Measurements from ENCODE around the gene SSTR1. TPM values are rescaled to one million over a fixed set of nuclear protein-coding genes. Genes with fewer than 3 reads are reported as not detected.

Gene SSTR1
- total RNA-seq, 2 experiments from 2014 or later = not detected

DNA sequence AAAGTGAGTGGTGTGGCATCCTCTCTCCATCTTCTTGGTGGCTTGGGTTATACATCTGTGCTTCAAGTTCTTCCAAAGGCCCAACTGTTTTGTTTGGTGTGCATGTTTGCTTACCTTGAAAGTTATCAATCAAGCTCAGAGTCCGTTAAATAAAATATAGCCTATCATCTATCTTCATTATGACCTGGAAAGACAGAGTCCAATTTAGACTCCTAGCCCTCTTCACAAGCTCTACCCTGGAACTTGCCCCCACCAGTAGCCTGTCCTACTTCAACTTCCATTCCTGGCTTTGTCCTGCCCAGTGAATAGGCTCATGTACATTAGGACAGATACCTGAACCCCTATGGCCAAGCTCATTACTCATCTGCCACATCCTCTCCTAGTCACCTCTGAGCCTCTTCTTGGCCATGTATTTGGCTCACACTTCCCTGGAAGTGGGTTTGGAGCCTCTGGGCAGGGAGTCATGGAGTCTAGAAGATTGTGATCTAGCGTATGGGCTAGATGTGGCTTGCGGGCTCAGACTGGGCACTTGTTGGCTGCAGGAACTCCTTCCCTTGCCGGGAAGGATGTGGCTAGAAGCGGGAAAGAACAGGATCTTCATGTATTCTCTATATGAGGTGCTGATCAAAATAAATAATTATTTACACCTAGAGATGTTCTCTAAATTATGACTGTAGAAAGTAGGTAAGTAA lies 6.4 kb upstream of the SSTR1 start:
- ChIA-PET POLR2A (no interaction called here), CTCF (no interaction called here)

DNA sequence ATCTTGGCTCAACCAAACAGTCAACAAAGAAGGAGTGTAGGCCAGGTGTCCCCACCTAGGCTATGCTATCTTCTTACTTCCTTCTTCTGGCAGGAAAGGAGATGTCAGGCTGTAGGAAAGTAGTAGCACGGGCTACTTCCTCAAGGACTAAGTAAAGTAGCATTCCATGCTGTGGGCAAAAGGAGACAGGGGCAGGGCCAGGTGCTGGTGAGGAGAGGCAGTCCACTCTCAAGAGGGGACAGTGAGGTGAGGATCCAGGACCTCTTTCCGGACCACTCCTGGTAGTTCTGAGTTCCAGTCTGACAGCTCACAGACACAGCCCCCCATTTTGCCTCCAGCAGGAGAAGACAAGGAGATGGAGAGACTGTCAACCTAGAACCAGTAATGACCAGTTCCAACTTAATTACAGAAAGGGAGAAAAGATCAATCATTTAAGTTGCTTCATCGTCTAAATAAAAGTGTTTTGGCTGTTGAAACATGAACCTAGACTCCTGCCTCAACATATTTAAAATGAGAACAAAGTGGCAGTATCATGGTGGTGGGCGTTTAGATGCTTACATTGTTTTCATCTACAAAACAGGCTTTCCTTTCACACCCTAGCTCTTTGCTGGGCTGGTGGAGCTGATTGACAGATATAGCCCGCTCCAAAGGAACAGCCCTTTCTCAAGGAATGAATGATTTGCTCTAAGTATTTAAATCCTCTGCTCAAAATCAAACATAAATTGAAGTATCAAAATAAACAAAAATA lies 5.1 kb upstream of the SSTR1 start:
- ChIA-PET CTCF (no interaction called here), POLR2A (no interaction called here)

DNA sequence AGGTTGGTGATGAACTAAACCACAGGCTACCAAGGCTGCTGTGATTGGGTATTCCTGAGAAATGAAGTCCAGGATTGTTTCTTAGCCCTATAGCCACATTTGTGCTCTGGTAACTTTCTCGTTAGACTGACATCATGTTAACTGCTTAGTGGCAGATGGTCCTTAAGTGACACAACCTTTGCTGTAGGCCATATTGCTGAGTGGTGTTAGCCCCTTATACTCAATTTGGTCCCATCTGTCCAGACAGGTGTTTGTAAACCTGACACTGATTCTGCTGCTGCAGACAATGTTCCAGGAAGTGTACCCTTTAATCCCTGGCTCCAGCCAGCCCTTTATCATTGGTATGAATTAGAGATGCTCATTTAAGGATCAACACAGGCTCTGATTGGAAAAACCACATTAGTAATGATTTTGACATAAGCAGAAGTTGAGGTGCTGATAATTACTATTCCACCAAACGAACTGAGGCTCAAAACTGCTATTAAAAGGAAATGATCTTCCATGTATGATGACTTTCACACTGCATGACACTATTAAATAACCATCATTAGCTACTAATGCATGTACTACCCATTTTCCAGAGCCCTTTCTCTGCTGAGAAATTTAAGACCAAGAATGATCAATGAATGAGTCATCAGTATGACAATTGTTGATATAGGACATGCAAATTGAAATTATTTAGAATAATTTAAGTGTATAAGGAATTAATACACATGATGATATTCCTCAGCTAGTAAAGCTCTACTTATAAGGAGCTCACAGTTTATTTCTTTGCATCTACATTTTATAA lies 3.6 kb upstream of the SSTR1 start:
- CTCF ChIA-PET = no interaction called here

DNA sequence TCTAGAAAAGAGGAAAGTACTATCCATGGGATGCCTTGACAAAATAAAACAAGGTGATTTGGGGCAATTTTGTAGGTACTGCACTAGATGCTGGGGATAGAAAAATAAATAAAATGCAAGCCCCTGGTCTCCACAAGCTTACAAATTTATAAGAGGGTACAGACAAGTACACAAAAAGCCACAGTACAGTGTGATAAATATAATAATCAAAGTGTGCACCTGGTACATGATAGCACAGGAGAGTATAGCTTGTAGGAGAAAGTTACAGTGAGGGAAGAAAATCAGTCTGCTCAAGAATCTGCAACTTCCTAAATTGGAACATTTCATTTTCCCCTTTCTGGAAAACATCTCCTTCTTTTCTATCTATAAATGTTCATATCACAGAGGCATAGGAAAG lies 3.0 kb upstream of the SSTR1 start:
- ChIA-PET CTCF (no interaction called here), POLR2A (no interaction called here)

More for the DNA sequence above, 3.6 kb upstream of the SSTR1 start:
- POLR2A ChIA-PET = no interaction called here

DNA sequence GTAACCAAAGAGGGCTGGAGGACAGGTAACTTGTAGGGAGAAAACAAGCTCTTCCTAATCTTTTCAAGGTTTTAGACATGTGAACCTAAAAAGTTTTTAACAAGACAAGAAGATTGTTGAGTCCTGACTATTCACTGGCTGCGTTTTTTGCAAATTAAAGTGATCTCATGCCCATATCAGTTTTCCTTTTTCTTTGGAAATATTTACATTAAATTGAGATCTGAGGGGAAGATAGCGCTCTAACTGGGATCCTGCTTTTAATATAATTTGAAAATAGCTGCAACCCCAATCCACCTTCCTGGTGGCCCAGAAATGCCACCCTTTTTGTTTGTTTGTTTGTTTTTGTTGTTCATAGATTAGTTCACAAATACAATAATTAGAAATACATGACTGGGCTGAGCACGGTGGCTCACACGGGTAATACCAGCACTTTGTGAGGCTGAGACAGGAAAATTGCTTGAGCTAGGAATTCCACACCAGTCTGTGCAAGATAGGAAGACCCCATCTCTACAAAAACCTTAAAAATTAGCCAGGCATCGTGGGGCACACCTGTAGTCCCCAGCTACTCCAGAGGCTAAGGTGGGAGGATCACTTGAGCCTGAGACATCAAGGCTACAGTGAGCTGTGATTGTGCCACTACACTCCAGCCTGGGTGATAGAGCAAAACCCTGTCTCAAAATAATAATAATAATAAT lies 2.4 kb upstream of the SSTR1 start:
- ChIA-PET POLR2A (no interaction called here), CTCF (no interaction called here)

DNA sequence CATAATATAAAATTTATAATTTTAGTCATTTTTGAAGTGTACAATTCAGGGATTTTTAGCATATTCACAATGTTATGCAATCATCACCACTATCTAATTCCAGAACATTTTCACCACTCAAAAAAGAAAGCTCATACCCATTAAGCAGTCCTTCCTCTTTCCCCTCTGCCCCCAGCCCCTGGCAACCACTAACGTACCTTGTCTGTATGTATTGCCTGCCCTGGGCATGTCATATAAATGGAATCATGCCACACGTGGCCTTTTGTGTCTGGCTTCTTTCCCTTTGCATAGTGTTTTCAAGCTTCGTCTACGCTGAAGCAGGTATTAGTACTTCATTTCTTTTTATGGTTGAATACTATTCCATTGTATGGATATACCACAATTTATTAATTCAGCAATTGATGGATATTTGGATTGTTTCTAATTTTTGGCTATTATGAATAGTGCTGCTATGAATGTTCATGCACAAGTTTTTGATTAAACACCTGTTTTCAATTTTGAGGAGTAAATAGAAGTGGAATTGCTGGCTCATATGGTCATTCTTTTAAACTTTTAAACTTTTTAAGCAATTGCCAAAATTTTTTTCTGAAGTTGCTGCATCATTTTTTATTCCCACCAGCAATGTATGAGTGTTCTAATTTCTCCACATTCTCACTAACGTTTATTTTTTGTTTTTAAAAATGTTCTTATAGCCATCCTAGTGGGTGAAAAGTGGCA lies 1.6 kb upstream of the SSTR1 start:
- CTCF ChIA-PET = no interaction called here
- POLR2A ChIA-PET = no interaction called here

DNA sequence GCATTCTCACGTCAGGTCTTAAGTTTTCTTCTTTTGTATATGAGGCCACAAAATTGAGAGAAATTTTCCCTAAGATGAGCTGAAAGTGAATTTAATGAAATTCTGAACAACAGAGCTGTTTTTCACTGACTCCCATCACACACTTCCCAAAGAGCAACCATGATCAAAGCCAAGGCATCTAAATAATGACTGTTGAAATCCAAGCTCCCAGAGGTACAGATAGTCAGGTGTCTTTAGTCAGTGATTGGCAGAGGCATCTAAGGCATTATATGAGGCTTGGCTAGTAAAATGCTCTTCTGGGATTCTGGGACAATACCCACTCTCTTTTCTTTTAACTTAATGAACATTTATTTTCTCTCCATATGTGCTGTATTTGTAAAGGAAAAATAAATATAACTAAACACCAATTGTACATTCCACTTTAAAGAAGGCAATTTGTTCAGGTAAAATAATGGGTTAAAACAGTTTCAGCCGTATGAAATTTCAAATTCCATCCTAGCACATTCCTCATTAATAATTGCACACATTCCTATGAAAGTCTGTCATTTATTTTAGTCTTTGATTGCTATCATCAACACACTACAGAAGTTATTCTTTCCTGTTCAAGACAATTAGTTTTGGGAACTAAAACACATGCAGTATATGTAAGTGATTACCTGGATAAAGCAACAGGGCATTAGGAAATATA lies 871 bp upstream of the SSTR1 start:
- ChIA-PET POLR2A (no interaction called here), CTCF (no interaction called here)

DNA sequence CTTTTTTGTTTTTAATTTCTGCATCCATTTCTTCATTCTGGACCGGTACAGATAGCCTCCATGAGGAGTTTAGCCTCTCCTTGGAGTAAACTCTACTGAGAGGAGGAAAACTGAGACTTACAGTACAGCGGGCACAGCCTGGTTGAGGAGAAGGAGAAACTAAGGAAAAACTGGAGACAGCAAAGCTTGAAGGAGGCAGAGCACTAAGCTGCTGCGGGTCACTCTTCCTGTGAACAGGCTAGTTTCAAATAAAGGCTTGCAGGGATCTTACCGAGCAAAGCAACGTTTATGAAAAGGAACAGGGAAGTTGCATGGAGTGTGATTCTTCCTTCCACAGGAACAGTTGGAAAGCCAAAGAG lies 348 bp upstream of the SSTR1 start:
- ChIA-PET POLR2A (no interaction called here), CTCF (no interaction called here)

DNA sequence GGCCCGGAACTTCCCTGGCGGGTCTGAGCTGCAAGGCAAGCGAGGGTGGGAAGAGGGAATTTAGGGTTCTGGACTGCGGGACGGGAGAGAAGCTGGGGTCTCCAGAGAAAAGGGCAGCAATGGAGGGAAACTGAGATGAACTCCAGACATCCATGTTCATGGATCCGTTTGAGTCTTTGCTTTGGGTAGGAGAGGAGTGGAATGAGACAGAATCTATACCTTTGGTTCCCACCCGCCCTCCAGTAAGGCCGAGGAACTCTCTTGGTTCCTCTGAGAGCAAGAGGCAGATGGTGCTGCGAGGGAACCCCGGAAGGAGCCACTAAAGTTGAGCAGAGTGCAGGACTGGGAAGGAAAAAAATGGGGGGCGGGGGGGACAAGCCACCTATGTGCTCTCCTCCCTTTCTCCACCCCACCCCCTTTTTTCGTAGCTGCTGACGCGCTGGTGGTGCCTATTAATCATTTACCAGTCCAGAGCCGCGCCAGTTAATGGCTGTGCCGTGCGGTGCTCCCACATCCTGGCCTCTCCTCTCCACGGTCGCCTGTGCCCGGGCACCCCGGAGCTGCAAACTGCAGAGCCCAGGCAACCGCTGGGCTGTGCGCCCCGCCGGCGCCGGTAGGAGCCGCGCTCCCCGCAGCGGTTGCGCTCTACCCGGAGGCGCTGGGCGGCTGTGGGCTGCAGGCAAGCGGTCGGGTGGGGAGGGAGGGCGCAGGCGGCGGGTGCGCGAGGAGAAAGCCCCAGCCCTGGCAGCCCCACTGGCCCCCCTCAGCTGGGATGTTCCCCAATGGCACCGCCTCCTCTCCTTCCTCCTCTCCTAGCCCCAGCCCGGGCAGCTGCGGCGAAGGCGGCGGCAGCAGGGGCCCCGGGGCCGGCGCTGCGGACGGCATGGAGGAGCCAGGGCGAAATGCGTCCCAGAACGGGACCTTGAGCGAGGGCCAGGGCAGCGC lies 1.2 kb downstream of the SSTR1 start:
- ChIA-PET CTCF (interaction anchor here (0.6 kb wide), 1 partner anchor 746 kb away, joined by 3 read pairs; no protein-coding TSS in a partner anchor), POLR2A (no interaction called here)

DNA sequence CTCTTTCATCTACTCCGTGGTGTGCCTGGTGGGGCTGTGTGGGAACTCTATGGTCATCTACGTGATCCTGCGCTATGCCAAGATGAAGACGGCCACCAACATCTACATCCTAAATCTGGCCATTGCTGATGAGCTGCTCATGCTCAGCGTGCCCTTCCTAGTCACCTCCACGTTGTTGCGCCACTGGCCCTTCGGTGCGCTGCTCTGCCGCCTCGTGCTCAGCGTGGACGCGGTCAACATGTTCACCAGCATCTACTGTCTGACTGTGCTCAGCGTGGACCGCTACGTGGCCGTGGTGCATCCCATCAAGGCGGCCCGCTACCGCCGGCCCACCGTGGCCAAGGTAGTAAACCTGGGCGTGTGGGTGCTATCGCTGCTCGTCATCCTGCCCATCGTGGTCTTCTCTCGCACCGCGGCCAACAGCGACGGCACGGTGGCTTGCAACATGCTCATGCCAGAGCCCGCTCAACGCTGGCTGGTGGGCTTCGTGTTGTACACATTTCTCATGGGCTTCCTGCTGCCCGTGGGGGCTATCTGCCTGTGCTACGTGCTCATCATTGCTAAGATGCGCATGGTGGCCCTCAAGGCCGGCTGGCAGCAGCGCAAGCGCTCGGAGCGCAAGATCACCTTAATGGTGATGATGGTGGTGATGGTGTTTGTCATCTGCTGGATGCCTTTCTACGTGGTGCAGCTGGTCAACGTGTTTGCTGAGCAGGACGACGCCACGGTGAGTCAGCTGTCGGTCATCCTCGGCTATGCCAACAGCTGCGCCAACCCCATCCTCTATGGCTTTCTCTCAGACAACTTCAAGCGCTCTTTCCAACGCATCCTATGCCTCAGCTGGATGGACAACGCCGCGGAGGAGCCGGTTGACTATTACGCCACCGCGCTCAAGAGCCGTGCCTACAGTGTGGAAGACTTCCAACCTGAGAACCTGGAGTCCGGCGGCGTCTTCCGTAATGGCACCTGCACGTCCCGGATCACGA lies 2.2 kb downstream of the SSTR1 start:
- POLR2A ChIA-PET = no interaction called here

DNA sequence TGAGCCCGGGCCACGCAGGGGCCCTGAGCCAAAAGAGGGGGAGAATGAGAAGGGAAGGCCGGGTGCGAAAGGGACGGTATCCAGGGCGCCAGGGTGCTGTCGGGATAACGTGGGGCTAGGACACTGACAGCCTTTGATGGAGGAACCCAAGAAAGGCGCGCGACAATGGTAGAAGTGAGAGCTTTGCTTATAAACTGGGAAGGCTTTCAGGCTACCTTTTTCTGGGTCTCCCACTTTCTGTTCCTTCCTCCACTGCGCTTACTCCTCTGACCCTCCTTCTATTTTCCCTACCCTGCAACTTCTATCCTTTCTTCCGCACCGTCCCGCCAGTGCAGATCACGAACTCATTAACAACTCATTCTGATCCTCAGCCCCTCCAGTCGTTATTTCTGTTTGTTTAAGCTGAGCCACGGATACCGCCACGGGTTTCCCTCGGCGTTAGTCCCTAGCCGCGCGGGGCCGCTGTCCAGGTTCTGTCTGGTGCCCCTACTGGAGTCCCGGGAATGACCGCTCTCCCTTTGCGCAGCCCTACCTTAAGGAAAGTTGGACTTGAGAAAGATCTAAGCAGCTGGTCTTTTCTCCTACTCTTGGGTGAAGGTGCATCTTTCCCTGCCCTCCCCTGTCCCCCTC lies 3.0 kb downstream of the SSTR1 start:
- ChIA-PET POLR2A (no interaction called here), CTCF (no interaction called here)

More for the DNA sequence above, 2.2 kb downstream of the SSTR1 start:
- CTCF ChIA-PET = no interaction called here

DNA sequence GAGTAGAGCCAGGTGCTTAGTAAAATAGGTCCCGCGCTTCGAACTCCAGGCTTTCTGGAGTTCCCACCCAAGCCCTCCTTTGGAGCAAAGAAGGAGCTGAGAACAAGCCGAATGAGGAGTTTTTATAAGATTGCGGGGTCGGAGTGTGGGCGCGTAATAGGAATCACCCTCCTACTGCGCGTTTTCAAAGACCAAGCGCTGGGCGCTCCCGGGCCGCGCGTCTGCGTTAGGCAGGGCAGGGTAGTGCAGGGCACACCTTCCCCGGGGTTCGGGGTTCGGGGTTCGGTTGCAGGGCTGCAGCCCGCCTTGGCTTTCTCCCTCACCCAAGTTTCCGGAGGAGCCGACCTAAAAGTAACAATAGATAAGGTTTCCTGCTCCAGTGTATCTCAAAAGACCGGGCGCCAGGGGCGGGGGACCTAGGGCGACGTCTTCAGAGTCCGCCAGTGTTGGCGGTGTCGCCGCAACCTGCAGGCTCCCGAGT lies 3.6 kb downstream of the SSTR1 start:
- CTCF ChIA-PET = no interaction called here

DNA sequence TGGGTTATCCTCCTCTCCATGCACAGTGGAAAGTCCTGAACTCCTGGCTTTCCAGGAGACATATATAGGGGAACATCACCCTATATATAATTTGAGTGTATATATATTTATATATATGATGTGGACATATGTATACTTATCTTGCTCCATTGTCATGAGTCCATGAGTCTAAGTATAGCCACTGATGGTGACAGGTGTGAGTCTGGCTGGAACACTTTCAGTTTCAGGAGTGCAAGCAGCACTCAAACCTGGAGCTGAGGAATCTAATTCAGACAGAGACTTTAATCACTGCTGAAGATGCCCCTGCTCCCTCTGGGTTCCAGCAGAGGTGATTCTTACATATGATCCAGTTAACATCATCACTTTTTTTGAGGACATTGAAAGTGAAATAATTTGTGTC lies 4.4 kb downstream of the SSTR1 start:
- CTCF ChIA-PET = no interaction called here
- POLR2A ChIA-PET = no interaction called here

More for the DNA sequence above, 3.6 kb downstream of the SSTR1 start:
- POLR2A ChIA-PET = no interaction called here

DNA sequence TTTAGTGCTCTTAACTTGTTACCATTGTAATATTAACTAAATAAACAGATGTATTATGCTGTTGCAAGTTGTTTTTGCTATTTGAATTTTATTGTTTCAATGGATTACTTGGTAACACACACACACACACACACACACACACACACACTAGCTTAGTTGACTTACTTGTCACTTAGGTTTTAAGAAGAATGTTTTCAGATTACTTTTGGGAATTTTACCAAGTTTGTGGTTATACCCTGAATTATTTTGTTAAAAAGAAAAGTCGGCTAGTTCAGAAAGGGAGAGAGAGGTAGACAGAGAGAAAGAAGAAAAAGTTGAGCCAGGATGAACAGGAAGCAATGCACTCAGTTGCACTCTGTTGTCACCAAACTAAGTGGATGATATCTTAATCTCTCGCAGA lies 5.3 kb downstream of the SSTR1 start:
- POLR2A ChIA-PET = no interaction called here
- CTCF ChIA-PET = no interaction called here

DNA sequence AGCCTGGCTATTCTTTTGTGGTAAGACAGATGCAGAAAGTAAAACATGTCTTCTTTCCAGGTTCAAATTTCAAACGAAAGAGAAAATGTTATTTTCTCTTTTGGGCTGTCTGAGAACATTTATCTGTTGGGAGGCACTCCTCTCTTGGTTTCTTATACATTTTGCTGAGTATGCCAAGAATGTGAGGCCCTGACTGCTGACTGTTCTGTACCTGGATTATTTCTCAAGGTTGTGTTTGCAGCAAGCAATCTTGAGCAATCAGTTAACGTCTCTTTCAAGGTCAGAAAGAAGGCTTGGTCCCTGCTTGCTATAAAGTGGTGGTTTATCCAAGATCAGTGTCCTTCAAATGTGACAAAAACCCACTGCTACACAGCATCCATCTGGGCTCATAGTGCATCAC lies 9.8 kb downstream of the SSTR1 start:
- ChIA-PET POLR2A (no interaction called here), CTCF (no interaction called here)

DNA sequence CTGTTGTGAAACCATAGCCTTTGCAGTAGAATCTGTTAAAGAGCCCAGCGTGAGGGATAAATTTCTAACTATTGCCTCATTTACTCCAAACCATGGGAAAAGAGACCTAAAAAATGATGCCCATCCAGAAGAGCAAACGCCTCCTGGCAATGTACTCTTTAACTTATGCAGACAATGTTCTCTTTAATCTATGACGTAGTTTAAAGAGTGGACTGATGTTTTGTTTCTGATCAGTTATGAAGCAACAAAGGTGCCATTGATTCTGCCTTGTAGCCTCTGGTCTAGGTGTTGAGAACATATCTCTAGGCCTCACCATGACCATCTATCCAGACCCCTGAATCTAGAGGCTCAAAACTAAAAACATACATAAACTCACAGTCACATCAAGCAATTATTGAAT lies 13.4 kb downstream of the SSTR1 start:
- ChIA-PET CTCF (no interaction called here), POLR2A (no interaction called here)

DNA sequence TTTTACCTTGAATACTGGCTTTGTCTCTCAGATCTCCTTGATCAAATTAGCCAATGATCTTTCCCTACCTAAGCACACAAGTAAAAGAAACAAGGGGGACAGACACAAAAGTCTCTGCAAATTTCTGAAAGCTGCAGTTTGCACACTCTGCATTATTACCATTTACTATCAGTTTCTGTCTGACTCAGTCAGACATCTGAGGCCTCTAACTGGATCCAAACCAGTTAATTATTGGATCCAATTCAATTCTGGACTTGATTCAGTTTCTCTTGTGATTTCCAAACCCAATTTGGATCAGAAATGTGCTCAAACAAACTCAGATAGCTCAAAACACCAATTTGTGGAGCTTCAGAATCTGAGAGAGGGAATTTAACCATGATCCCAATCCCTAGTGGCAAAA lies 16.6 kb downstream of the SSTR1 start:
- CTCF ChIA-PET = no interaction called here
- POLR2A ChIA-PET = no interaction called here

All from activated CD8-positive, alpha-beta memory T cell treated with anti-CD3 and anti-CD28 coated beads for 36 hours (primary cell).